Measurements from ENCODE around the gene OR10G8.
A peak's percentile ranks its signal among the peaks of the same experiment; 100 is the strongest.
"Not testable (repeated sequence)": the region's sequence is repeated elsewhere in the genome, so short reads cannot be mapped to it uniquely, and the experiment has no call there.

The OR10G8 gene

GRCh38 chr11:124026498-124026897, at the start of gene OR10G8:
Gene OR10G8 (plus strand): TSS chr11:124026798. CDS start chr11:124029623, 2,825 bp downstream.
- H3K4me1 Mint-ChIP-seq (ENCODE audit: low read depth) = no peaks in the 10 kb centered on the region
- no peaks in the 10 kb centered on the region for H3K36me3 Mint-ChIP-seq
- peaks cover 3% of the 10 kb centered on the region for H3K27me3 Mint-ChIP-seq
- no peak within 1 kb of the TSS for H3K4me3 Mint-ChIP-seq
- no peak within 1 kb of the TSS for H3K27ac Mint-ChIP-seq
- H3K9me3 Mint-ChIP-seq (ENCODE audit: low read depth) = no peaks in the 10 kb centered on the region

GRCh38 chr11:123977731-123978347, 48.8 kb upstream of the OR10G8 start, which contains the start of gene OR10S1:
Gene OR10S1 (minus strand): TSS chr11:123977781. CDS start chr11:123977664, 117 bp downstream.
- Mint-ChIP-seq H3K27ac (no peak within 1 kb of the TSS), H3K4me3 (no peak within 1 kb of the TSS), H3K36me3 (no peaks in the 10 kb centered on the region), H3K4me1 (ENCODE audit: low read depth) (no peaks in the 10 kb centered on the region), H3K27me3 (peaks cover 3% of the 10 kb centered on the region), H3K9me3 (ENCODE audit: low read depth) (peaks cover 9% of the 10 kb centered on the region)

GRCh38 chr11:123979311-123979710, 47.3 kb upstream of the OR10G8 start:
- Mint-ChIP-seq H3K36me3 (no peaks in the 10 kb centered on the region), H3K9me3 (ENCODE audit: low read depth) (peaks cover 10% of the 10 kb centered on the region)

GRCh38 chr11:123995119-123995518, 31.5 kb upstream of the OR10G8 start, which contains the start of gene OR10G6:
Gene OR10G6 (minus strand): TSS chr11:123995161. CDS start chr11:123995161, 0 bp downstream.
- Mint-ChIP-seq H3K4me1 (ENCODE audit: low read depth) (no peaks in the 10 kb centered on the region), H3K27ac (no peak within 1 kb of the TSS), H3K9me3 (ENCODE audit: low read depth) (no peaks in the 10 kb centered on the region), H3K4me3 (no peak within 1 kb of the TSS), H3K36me3 (no peaks in the 10 kb centered on the region), H3K27me3 (no peaks in the 10 kb centered on the region)

More at GRCh38 chr11:123979311-123979710, 47.3 kb upstream of the OR10G8 start:
- H3K27me3 Mint-ChIP-seq = peaks cover 4% of the 10 kb centered on the region
- H3K27ac Mint-ChIP-seq = no peak overlapping the region
- H3K4me3 Mint-ChIP-seq = no peak overlapping the region
- H3K4me1 Mint-ChIP-seq (ENCODE audit: low read depth) = no peaks in the 10 kb centered on the region

GRCh38 chr11:124012697-124013096, 13.9 kb upstream of the OR10G8 start, which contains the start of gene OR10G4:
Gene OR10G4 (plus strand): TSS chr11:124012997. CDS start chr11:124015575, 2,578 bp downstream.
- Mint-ChIP-seq H3K27me3 (peaks cover 5% of the 10 kb centered on the region), H3K36me3 (no peaks in the 10 kb centered on the region), H3K27ac (no peak within 1 kb of the TSS), H3K9me3 (ENCODE audit: low read depth) (no peaks in the 10 kb centered on the region), H3K4me3 (no peak within 1 kb of the TSS), H3K4me1 (ENCODE audit: low read depth) (no peaks in the 10 kb centered on the region)

- not testable (repeated sequence) for H3K9me3 Mint-ChIP-seq (ENCODE audit: low read depth); H3K36me3 Mint-ChIP-seq; H3K27me3 Mint-ChIP-seq; H3K27ac Mint-ChIP-seq; H3K4me3 Mint-ChIP-seq; H3K4me1 Mint-ChIP-seq (ENCODE audit: low read depth)
Observed at GRCh38 chr11:124015837-124016236, 10.8 kb upstream of the OR10G8 start.

GRCh38 chr11:124036666-124037065, 10.1 kb downstream of the OR10G8 start:
- H3K9me3 Mint-ChIP-seq (ENCODE audit: low read depth) = no peaks in the 10 kb centered on the region
- H3K4me3 Mint-ChIP-seq = no peak overlapping the region
- no peaks in the 10 kb centered on the region for H3K4me1 Mint-ChIP-seq (ENCODE audit: low read depth)
- no peaks in the 10 kb centered on the region for H3K36me3 Mint-ChIP-seq
- H3K27ac Mint-ChIP-seq = no peak overlapping the region
- H3K27me3 Mint-ChIP-seq = peaks cover 8% of the 10 kb centered on the region

- no peaks in the 10 kb centered on the region for H3K9me3 Mint-ChIP-seq (ENCODE audit: low read depth)
- H3K27me3 Mint-ChIP-seq = peaks cover 8% of the 10 kb centered on the region
- no peaks in the 10 kb centered on the region for H3K36me3 Mint-ChIP-seq
- H3K4me3 Mint-ChIP-seq = no peak overlapping the region
- no peaks in the 10 kb centered on the region for H3K4me1 Mint-ChIP-seq (ENCODE audit: low read depth)
- H3K27ac Mint-ChIP-seq = no peak overlapping the region
Observed at GRCh38 chr11:124039557-124039956, 13.0 kb downstream of the OR10G8 start.

GRCh38 chr11:124041254-124041653, 14.7 kb downstream of the OR10G8 start, which contains the start of gene OR10G7:
Gene OR10G7 (minus strand): TSS chr11:124041325. CDS start chr11:124039001, 2,324 bp downstream.
- Mint-ChIP-seq H3K9me3 (ENCODE audit: low read depth) (no peaks in the 10 kb centered on the region), H3K27ac (no peak within 1 kb of the TSS), H3K4me1 (ENCODE audit: low read depth) (no peaks in the 10 kb centered on the region), H3K4me3 (no peak within 1 kb of the TSS), H3K36me3 (no peaks in the 10 kb centered on the region), H3K27me3 (peaks cover 2% of the 10 kb centered on the region)

- H3K4me3 Mint-ChIP-seq = no peak overlapping the region
- no peaks in the 10 kb centered on the region for H3K9me3 Mint-ChIP-seq (ENCODE audit: low read depth)
- no peaks in the 10 kb centered on the region for H3K36me3 Mint-ChIP-seq
- no peaks in the 10 kb centered on the region for H3K4me1 Mint-ChIP-seq (ENCODE audit: low read depth)
- H3K27me3 Mint-ChIP-seq = peaks cover 4% of the 10 kb centered on the region
- no peak overlapping the region for H3K27ac Mint-ChIP-seq
Observed at GRCh38 chr11:124043420-124043819, 16.8 kb downstream of the OR10G8 start.

- H3K4me3 Mint-ChIP-seq = no peak overlapping the region
- H3K27me3 Mint-ChIP-seq = peaks cover 2% of the 10 kb centered on the region
- no peaks in the 10 kb centered on the region for H3K9me3 Mint-ChIP-seq (ENCODE audit: low read depth)
- no peaks in the 10 kb centered on the region for H3K36me3 Mint-ChIP-seq
- H3K27ac Mint-ChIP-seq = no peak overlapping the region
- no peaks in the 10 kb centered on the region for H3K4me1 Mint-ChIP-seq (ENCODE audit: low read depth)
Observed at GRCh38 chr11:124050748-124051147, 24.1 kb downstream of the OR10G8 start.

GRCh38 chr11:124052966-124053365, 26.4 kb downstream of the OR10G8 start:
- no peak overlapping the region for H3K27ac Mint-ChIP-seq
- no peaks in the 10 kb centered on the region for H3K36me3 Mint-ChIP-seq
- no peaks in the 10 kb centered on the region for H3K9me3 Mint-ChIP-seq (ENCODE audit: low read depth)
- H3K4me3 Mint-ChIP-seq = no peak overlapping the region
- no peaks in the 10 kb centered on the region for H3K4me1 Mint-ChIP-seq (ENCODE audit: low read depth)
- H3K27me3 Mint-ChIP-seq = peaks cover 2% of the 10 kb centered on the region

GRCh38 chr11:124068601-124069110, 42.1 kb downstream of the OR10G8 start:
- peaks cover 11% of the 10 kb centered on the region for H3K4me1 Mint-ChIP-seq (ENCODE audit: low read depth)
- peaks cover 35% of the 10 kb centered on the region for H3K27me3 Mint-ChIP-seq
- H3K4me3 Mint-ChIP-seq = peak overlapping the region; percentile 4
- no peaks in the 10 kb centered on the region for H3K36me3 Mint-ChIP-seq
- no peaks in the 10 kb centered on the region for H3K9me3 Mint-ChIP-seq (ENCODE audit: low read depth)
- H3K27ac Mint-ChIP-seq = no peak overlapping the region

- H3K27ac Mint-ChIP-seq = no peak overlapping the region
- no peaks in the 10 kb centered on the region for H3K9me3 Mint-ChIP-seq (ENCODE audit: low read depth)
- H3K4me3 Mint-ChIP-seq = peak overlapping the region; percentile 4
- peaks cover 11% of the 10 kb centered on the region for H3K4me1 Mint-ChIP-seq (ENCODE audit: low read depth)
- H3K36me3 Mint-ChIP-seq = no peaks in the 10 kb centered on the region
- peaks cover 34% of the 10 kb centered on the region for H3K27me3 Mint-ChIP-seq
Observed at GRCh38 chr11:124069429-124070401, 43.1 kb downstream of the OR10G8 start.

Measured in activated naive CD8-positive, alpha-beta T cell (primary cell).